Right hindlimb (tissue), 1 donor: ENCODE data around the gene BCL2L12.
A peak's percentile ranks its signal among the peaks of the same experiment; 100 is the strongest.

ENCODE experiments used
- DNase-seq: peaks from one replicate; pipeline ENCODE4 v3.0.0-alpha.2; 2018

The BCL2L12 gene

DNA sequence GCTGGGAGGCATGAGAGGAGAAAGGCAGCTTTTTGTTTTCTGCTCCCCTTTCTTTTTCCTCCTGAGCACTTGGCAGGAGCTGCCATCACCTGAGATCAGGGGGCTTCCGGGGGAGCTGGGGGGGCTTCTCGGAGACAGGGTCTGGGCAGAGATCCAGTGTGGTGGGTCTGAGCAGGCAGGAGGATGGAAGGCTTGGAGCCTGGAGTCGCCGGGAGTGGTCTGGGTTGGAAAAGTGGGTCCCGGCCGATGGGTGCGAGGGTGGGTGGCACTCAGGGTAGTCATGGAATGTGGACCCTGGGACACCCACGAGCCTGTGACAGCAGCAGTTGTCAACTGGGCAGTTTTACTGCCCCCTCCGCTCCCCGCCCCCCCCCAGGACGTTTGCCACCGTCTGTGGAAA is 21.4 kb downstream of the BCL2L12 start:
- no peak for DNase-seq

- DNase-seq, result peak; percentile 43
Observed at GRCh38 chr19:49687566-49688316, 22.0 kb downstream of the BCL2L12 start.

- DNase-seq, result no peak
Observed at GRCh38 chr19:49688531-49689132, 22.9 kb downstream of the BCL2L12 start.

- no peak for DNase-seq
Observed at GRCh38 chr19:49689133-49690078, 23.7 kb downstream of the BCL2L12 start, which contains the start of gene ADM5. Gene ADM5, plus strand, starts transcription at chr19:49689594. Its CDS starts 244 bp downstream, at chr19:49689838.

DNA sequence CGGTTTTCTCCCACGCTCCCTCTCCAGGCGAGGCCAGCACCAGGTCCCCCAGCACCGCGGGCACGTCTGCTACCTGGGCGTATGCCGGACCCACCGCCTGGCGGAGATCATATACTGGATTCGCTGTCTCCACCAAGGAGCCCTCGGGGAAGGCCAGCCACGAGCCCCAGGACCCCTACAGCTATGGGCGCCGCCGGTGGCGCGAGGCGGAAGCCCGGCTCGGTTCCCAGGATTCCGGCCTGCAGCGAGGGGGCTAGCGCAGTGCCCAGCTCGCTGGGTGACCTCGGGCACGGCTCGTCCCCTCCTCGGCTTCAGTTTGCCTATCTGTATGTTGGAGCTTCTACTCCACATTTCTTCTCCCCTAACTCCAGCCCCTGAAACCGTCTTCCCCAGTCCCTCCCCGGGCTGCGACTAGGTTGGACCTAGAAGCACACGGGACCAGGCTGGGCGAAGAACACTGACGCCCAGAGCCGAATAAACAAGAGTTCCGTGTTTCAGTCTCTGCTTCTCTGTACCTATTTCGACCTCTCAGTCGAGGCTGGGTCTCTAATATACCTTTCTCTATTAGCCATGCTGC is 24.4 kb downstream of the BCL2L12 start:
- no peak for DNase-seq

DNA sequence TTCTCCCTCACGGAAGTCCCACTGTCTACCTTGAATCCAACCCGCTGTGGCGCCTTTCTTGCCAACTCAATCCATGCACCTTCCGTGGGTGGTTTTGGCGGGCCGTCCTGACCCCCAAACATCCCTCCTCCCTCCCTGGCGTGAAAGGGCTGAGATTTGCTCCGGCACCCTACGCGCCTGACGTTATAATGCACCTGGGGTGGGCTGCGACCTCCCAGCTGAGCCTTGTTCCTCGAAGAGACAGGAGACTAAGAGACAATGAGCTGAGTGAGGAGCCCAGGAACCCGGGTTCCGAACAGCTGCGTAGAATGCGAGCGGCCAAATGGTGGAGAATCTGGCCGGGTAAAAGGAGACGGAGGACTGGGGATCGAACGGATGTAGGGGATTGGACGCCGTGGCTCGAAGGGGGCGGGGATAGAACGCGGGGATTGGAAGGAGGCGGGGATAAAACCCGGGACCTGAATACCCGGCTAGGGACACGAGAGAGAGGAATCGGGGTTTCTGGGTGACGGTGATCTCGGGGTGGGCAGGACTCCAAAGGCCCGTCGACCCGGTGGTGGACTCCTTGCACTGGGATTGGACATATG is 25.0 kb downstream of the BCL2L12 start, which contains the start of gene CPT1C:
CPT1C (plus strand) TSS at position 461 of the 587 bp plus-strand sequence. CDS start 1,137 bp downstream, outside the sequence.
- peak; percentile 90 for DNase-seq

GRCh38 chr19:49691243-49692146 is 25.8 kb downstream of the BCL2L12 start:
- DNase-seq, result peak; percentile 87

- no peak for DNase-seq
Observed at GRCh38 chr19:49692147-49692506, 26.4 kb downstream of the BCL2L12 start.

- no peak for DNase-seq
Observed at GRCh38 chr19:49696115-49696514, 30.4 kb downstream of the BCL2L12 start.

DNA sequence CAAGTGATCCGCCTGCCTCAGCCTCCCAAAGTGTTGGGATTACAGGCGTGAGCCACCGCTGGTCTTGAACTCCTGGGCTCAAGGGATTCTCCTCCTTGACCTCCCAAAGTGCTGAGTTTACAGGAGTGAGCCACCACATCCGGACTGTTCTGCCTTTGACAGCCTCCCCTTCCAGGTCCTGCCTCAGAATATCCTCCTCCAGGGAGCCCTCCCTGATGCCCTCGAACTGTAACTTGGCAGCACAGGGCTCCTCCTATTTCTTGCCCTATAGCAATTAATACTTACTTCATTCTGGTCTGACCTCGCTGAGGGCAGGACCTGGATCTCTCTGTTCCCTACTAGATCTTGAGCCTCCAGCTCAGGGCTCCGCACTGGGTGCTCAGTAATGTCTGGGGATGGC is 31.1 kb downstream of the BCL2L12 start:
- DNase-seq, result no peak

GRCh38 chr19:49699364-49699763 is 33.6 kb downstream of the BCL2L12 start:
- DNase-seq, result no peak

DNA sequence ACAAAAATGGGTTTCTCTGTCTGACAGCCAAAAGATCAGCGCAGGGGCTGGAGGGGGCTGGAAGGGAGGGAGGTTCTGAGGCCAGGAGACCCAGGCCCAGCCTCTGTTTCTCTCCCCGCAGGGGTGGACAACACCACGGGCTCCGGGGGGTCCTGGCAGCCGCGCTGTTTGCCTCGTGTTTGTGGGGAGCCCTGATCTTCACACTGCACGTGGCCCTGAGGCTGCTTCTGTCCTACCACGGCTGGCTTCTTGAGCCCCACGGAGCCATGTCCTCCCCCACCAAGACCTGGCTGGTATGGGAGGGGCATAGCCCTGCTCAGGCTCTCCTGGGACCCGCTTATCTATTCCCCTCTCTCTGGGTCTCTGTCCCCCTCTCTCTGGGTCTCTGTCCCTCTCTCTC is 34.8 kb downstream of the BCL2L12 start:
- no peak for DNase-seq

GRCh38 chr19:49701271-49701786 is 35.6 kb downstream of the BCL2L12 start:
- no peak for DNase-seq

- DNase-seq, result no peak
Observed at GRCh38 chr19:49704888-49705642, 39.3 kb downstream of the BCL2L12 start.

DNA sequence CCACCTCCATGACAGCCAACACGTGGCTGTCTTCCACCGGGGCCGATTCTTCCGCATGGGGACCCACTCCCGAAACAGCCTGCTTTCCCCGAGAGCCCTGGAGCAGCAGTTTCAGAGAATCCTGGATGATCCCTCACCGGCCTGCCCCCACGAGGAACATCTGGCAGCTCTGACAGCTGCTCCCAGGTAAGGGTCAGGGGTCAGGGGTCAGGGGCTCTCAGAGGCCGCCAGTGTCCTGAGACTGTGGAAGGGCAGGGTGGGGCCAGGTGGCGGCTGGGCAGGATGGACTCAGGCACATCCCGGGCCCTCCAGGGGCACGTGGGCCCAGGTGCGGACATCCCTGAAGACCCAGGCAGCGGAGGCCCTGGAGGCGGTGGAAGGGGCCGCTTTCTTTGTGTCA is 40.2 kb downstream of the BCL2L12 start:
- no peak for DNase-seq

- no peak for DNase-seq
Observed at GRCh38 chr19:49710372-49710951, 44.7 kb downstream of the BCL2L12 start.

- DNase-seq, result peak; percentile 45
Observed at GRCh38 chr19:49712397-49712859, 46.7 kb downstream of the BCL2L12 start.

GRCh38 chr19:49713236-49713845 is 47.6 kb downstream of the BCL2L12 start:
- DNase-seq, result no peak

GRCh38 chr19:49716154-49716553 is 50.4 kb downstream of the BCL2L12 start:
- no peak for DNase-seq
